NCI-H187 treated with DMSO at 0.1 percent for 48 hours (cell line): ENCODE results near the gene LTBP4.
"Not testable (repeated sequence)": the region's sequence is repeated elsewhere in the genome, so short reads cannot be mapped to it uniquely, and the experiment has no call there.

ENCODE experiments used
- DNase-seq: peaks from one replicate; lab custom pipeline; 2025; lab: John Stamatoyannopoulos, UW

LTBP4 gene, protein sequence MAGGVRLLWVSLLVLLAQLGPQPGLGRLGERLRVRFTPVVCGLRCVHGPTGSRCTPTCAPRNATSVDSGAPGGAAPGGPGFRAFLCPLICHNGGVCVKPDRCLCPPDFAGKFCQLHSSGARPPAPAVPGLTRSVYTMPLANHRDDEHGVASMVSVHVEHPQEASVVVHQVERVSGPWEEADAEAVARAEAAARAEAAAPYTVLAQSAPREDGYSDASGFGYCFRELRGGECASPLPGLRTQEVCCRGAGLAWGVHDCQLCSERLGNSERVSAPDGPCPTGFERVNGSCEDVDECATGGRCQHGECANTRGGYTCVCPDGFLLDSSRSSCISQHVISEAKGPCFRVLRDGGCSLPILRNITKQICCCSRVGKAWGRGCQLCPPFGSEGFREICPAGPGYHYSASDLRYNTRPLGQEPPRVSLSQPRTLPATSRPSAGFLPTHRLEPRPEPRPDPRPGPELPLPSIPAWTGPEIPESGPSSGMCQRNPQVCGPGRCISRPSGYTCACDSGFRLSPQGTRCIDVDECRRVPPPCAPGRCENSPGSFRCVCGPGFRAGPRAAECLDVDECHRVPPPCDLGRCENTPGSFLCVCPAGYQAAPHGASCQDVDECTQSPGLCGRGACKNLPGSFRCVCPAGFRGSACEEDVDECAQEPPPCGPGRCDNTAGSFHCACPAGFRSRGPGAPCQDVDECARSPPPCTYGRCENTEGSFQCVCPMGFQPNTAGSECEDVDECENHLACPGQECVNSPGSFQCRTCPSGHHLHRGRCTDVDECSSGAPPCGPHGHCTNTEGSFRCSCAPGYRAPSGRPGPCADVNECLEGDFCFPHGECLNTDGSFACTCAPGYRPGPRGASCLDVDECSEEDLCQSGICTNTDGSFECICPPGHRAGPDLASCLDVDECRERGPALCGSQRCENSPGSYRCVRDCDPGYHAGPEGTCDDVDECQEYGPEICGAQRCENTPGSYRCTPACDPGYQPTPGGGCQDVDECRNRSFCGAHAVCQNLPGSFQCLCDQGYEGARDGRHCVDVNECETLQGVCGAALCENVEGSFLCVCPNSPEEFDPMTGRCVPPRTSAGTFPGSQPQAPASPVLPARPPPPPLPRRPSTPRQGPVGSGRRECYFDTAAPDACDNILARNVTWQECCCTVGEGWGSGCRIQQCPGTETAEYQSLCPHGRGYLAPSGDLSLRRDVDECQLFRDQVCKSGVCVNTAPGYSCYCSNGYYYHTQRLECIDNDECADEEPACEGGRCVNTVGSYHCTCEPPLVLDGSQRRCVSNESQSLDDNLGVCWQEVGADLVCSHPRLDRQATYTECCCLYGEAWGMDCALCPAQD (N-terminal part only)

DNA sequence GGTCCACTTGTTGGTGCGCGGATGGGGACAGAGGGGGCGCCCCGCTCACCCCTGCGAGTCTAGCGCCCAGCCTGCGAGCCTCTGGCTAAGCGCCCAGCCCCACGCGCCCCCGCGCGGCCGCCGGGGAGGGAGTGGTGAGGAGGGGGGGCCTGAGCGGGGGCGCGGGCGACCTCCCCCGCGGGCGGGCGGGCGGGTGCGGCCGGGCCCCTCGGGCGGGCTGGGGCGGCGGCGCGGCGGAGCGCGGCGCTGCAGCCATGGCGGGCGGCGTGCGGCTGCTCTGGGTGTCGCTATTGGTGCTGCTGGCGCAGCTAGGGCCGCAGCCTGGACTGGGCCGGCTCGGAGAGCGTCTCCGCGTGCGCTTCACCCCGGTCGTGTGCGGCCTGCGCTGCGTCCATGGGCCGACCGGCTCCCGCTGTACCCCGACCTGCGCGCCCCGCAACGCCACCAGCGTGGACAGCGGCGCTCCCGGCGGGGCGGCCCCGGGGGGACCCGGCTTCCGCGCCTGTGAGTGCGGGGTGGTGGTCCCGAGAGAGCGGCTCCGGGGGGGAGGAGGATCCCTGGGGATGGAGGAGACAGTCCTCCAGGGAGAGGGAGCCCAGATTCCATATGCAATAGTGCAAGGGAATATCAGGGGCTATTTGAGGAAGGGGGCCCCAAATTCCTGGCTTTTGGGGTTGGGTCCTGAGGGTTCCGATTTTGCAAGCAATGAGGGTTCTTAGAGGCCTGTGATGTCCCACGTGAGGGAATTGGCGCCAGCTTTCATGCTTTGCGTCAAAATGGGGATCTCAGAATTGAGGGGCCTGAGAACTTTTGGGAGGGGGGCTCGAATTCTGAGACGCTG lies at the start of gene LTBP4:
Gene LTBP4 (plus strand): TSS at position 236 of the 841 bp plus-strand sequence. CDS start 19 bp downstream, at position 255.
- no peak for DNase-seq

DNA sequence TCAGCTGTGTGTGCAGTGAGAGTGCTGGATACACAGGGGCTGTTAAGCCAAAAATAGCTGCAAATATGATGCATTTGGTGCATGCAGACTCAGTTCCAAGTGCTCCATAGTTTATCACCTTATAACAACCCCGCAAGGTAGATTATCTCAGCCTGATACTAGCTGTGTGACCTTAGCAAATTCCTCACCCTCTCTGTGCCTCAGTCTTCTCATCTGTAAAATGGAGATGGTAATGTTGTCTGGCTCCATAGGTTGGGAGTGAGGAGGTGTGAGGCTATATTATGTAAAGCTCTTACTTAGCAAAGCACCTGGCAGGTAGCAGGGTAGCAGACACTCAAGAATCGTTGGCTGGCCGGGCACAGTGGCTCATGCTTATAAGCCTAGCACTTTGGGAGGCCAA lies 48.3 kb upstream of the LTBP4 start:
- DNase-seq: no peak

DNA sequence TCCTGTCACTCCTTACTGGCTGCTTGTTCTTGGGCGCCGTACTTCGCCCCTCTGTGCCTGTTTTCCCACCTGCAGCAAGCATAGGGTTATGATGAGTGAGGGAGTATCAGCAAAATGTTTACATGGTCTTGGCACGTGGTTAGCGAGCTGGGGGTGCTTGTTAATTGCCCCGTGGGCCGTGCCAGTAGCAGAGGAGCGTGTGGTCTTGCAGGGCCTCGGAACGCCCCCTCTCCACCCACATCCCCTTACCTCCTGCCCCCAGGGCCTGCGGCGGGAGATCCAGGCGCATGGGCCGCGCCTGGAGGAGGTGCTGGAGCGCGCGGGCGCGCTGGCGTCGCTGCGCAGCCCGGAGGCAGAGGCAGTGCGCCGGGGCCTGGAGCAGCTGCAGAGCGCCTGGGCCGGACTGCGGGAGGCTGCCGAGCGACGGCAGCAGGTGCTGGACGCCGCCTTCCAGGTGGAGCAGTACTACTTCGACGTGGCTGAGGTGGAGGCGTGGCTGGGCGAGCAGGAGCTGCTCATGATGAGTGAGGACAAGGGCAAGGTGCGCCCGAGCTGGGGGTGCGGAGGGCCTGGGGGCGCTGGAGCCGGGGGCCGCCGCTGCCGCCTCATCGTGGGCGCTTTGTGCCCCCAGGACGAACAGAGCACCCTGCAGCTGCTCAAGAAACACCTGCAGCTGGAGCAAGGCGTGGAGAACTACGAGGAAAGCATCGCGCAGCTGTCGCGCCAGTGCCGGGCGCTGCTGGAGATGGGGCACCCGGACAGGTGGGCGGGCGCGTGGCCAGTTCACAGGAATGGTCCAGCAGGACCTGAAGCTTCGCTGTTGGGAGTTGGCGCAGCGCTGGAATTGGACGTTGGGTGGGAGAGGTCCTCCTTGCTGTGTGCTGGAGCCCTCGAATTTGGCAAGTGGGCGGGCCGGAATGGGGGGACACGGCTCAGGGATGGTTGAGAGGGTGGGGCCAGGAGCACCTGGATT lies 47.0 kb upstream of the LTBP4 start:
- no peak for DNase-seq

DNA sequence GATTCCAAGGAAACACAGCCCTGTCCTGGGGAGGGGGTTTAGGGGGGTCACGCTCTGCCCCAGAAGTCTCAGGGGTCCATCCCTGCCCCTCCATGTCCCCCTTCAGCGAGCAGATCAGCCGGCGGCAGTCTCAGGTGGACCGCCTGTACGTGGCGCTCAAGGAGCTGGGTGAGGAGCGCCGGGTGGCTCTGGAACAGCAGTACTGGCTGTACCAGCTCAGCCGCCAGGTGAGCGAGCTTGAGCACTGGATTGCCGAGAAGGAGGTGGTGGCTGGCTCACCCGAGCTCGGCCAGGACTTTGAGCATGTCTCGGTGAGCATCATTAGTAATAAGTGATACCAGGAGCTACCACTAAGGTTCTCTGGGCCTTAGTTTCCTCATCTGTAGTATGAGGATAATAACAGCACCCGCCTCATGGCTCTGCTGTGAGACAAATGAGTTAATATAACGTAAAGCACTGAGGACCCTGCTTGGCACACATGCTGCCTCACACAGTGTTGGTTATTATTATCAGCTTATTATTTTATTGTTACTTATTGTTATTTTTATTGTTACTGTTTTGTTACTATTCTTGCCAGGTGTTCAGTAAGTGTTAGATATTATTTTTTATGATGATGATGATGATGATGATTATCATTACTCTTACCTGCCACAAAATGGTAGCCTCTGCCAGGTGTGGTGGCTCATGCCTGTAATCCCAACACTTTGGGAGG lies 45.0 kb upstream of the LTBP4 start:
- DNase-seq: no peak

GRCh38 chr19:40556953-40557530 lies 44.1 kb upstream of the LTBP4 start:
- no peak for DNase-seq

DNA sequence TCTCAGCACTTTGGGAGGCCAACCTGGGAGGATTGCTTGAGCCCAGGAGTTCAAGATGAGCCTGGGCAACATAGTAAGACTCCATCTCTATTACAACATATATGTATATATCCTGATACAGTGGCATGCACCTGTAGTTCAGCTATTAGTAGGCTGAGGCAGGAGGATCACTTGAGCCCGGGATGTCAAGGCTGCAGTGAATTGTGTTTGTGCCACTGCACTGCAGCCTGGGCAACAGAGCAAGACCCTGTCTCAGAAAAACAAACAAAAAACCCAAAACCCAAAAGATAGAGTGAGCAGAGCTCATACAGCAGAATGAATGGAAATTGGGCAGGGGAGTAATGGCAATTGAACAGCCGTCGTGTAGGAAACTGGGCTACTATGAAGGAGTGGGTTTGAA lies 41.8 kb upstream of the LTBP4 start:
- no peak for DNase-seq

DNA sequence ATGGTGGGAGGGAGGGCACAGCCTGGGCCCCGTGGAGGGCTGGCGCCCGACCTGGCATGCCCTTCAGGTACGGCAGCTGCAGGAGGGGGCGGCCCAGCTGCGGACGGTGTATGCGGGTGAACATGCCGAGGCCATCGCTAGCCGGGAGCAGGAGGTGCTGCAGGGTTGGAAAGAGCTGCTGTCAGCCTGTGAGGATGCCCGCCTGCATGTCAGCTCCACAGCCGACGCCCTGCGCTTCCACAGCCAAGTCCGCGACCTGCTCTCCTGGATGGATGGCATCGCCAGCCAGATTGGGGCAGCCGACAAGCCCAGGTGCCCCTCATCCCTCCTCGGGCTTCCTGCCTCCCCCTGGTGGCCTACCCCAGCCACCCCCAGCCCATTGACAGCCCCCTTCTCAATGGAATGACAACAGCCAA lies 41.1 kb upstream of the LTBP4 start:
- DNase-seq: no peak

- DNase-seq: no peak
Observed at GRCh38 chr19:40561947-40562346, 39.2 kb upstream of the LTBP4 start.

- DNase-seq: not testable (repeated sequence)
Observed at GRCh38 chr19:40564535-40564934, 36.6 kb upstream of the LTBP4 start.

- DNase-seq: no peak
Observed at GRCh38 chr19:40565355-40565754, 35.8 kb upstream of the LTBP4 start.

GRCh38 chr19:40565910-40566495 lies 35.2 kb upstream of the LTBP4 start:
- DNase-seq: no peak

- no peak for DNase-seq
Observed at GRCh38 chr19:40567040-40567749, 34.0 kb upstream of the LTBP4 start.

GRCh38 chr19:40567750-40568494 lies 33.2 kb upstream of the LTBP4 start:
- no peak for DNase-seq

GRCh38 chr19:40570313-40571004 lies 30.7 kb upstream of the LTBP4 start:
- DNase-seq: peak; percentile 95

DNA sequence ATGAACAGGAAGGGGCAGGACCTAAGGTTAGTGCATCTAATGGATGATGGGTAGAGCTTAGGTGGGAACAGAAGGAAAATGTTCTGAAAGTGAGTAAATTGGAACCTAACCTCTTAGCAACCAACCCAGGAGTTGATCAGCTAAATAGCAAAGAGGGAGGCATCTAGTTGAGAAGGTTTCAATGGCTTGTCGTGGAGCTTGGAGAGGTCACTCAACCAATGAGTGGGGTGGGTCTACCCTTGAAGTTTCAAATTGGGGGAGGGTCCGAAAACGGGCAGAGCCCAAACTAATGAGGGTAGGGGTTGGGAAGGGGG lies 30.2 kb upstream of the LTBP4 start:
- DNase-seq: no peak

GRCh38 chr19:40571831-40572495 lies 29.2 kb upstream of the LTBP4 start:
- no peak for DNase-seq
